GM12874 (cell line): Measurements from ENCODE around the gene ARHGEF19.

ENCODE experiments used
- CTCF ChIP-seq: IDR thresholded peaks from 2 replicates; pipeline ENCODE4 v1.5.1; 2011; ENCODE audit warnings: low read depth, mild to moderate bottlenecking, control low read depth, low read length, moderate library complexity; ENCODE audit not compliant: insufficient read depth

ARHGEF19 gene

GRCh38 chr1:16170283-16170673 is 42.2 kb downstream of the ARHGEF19 start:
- TF ChIP-seq CTCF, result no peak

GRCh38 chr1:16168622-16169360 is 43.7 kb downstream of the ARHGEF19 start:
- TF ChIP-seq CTCF, result no peak

GRCh38 chr1:16167331-16168143 is 44.9 kb downstream of the ARHGEF19 start:
- no peak for TF ChIP-seq CTCF

GRCh38 chr1:16166117-16166516 is 46.3 kb downstream of the ARHGEF19 start:
- TF ChIP-seq CTCF, result no peak

- TF ChIP-seq CTCF, result no peak
These were observed 46.9 kb downstream of the ARHGEF19 start for GRCh38 chr1:16165548-16165947.

GRCh38 chr1:16165073-16165364 is 47.4 kb downstream of the ARHGEF19 start:
- no peak for TF ChIP-seq CTCF

GRCh38 chr1:16164213-16165072 is 48.0 kb downstream of the ARHGEF19 start:
- no peak for TF ChIP-seq CTCF
